BLaER1 treated with 17β-estradiol and CSF1 and Interleukin-3, amounts not matched to agents 10 nM and 100 nM (cell line): ENCODE data around the gene GGACT.

ENCODE experiments used
- H3K27ac ChIP-seq, 11 experiments: shearing (Covaris generic); formaldehyde crosslinking; 2 replicates each; pipeline ENCODE4 v1.8.1; 2022
- H3K27me3 ChIP-seq, 11 experiments: shearing (Covaris generic); formaldehyde crosslinking; 2 replicates each; pipeline ENCODE4 v1.8.1; 2022
- H3K36me3 ChIP-seq, 11 experiments: shearing (Covaris generic); formaldehyde crosslinking; 2 replicates each; pipeline ENCODE4 v1.8.1; 2022
- H3K4me1 ChIP-seq, 10 experiments: shearing (Covaris generic); formaldehyde crosslinking; 2 replicates each; pipeline ENCODE4 v1.8.1; 2022
- H3K4me2 ChIP-seq, 11 experiments: shearing (Covaris generic); formaldehyde crosslinking; 2 replicates each; pipeline ENCODE4 v1.8.1; 2022
- H3K4me3 ChIP-seq, 10 experiments: shearing (Covaris generic); formaldehyde crosslinking; 2 replicates each; pipeline ENCODE4 v1.8.1; 2022
- H3K9ac ChIP-seq, 11 experiments: shearing (Covaris generic); formaldehyde crosslinking; 2 replicates each; pipeline ENCODE4 v1.8.1; 2022
- H3K9me3 ChIP-seq, 11 experiments: shearing (Covaris generic); formaldehyde crosslinking; replicated peaks in 1 of 11; 2 replicates each; pipeline ENCODE4 v1.8.1; 2022
- H4K20me1 ChIP-seq, 11 experiments: shearing (Covaris generic); formaldehyde crosslinking; 2 replicates each; pipeline ENCODE4 v1.8.1; 2022
- Cebpa-rat ChIP-seq, 11 experiments: shearing (Covaris generic); IDR thresholded peaks; 2 replicates each; pipeline ENCODE4 v1.8.1; 2022

GGACT gene

GRCh38 chr13:100513171-100513570 lies 75.4 kb downstream of the GGACT start:
- H3K9ac ChIP-seq, result no peak overlapping the region
- no peak overlapping the region for H3K4me3 ChIP-seq
- H4K20me1 ChIP-seq, result 0 out of 22 replicates have a peak, but pooled peaks cover 0 to 5% (median 0%) of the 10 kb centered on the region in 11 experiments
- H3K36me3 ChIP-seq, result no peaks in the 10 kb centered on the region
- H3K9me3 ChIP-seq, result no peaks in the 10 kb centered on the region
- H3K27ac ChIP-seq, result no peak overlapping the region
- H3K4me2 ChIP-seq, result peak overlapping the region in 1 of 11 experiments; percentile 37; a peak in 1 of 22 replicates
- H3K27me3 ChIP-seq, result no peaks in the 10 kb centered on the region
- H3K4me1 ChIP-seq, result peaks cover 14 to 28% (median 21%) of the 10 kb centered on the region in 10 experiments
- no peak for TF ChIP-seq Cebpa-rat (IDR thresholded peaks at IDR 0.05)

- 0 out of 22 replicates have a peak, but pooled peaks cover 0 to 5% (median 0%) of the 10 kb centered on the region in 11 experiments for H4K20me1 ChIP-seq
- H3K36me3 ChIP-seq, result no peaks in the 10 kb centered on the region
Observed at GRCh38 chr13:100512422-100512821, 76.2 kb downstream of the GGACT start.

GRCh38 chr13:100511466-100511865 lies 77.1 kb downstream of the GGACT start:
- Histone ChIP-seq H3K9me3 (peaks cover 0 to 4% (median 0%) of the 10 kb centered on the region in 11 experiments; a peak in 2 of 22 replicates), H3K9ac (no peak overlapping the region), H3K27me3 (no peaks in the 10 kb centered on the region), H3K4me3 (no peak overlapping the region), H3K4me2 (peak overlapping the region; percentile 3 to 63 (median 33); a peak in 20 of 22 replicates), H3K36me3 (no peaks in the 10 kb centered on the region), H3K4me1 (peaks cover 14 to 31% (median 22%) of the 10 kb centered on the region in 10 experiments), H4K20me1 (0 out of 22 replicates have a peak, but pooled peaks cover 0 to 5% (median 0%) of the 10 kb centered on the region in 11 experiments), H3K27ac (no peak overlapping the region)
- no peak for TF ChIP-seq Cebpa-rat (IDR thresholded peaks at IDR 0.05)

More at GRCh38 chr13:100512422-100512821, 76.2 kb downstream of the GGACT start:
- H3K4me3 ChIP-seq, result no peak overlapping the region
- H3K4me1 ChIP-seq, result peaks cover 14 to 28% (median 21%) of the 10 kb centered on the region in 10 experiments
- no peaks in the 10 kb centered on the region for H3K27me3 ChIP-seq
- no peak for TF ChIP-seq Cebpa-rat (IDR thresholded peaks at IDR 0.05)
- H3K9me3 ChIP-seq, result peaks cover 0 to under 1% (median 0%) of the 10 kb centered on the region in 11 experiments; a peak in 2 of 22 replicates
- no peak overlapping the region for H3K9ac ChIP-seq
- no peak overlapping the region for H3K27ac ChIP-seq
- H3K4me2 ChIP-seq, result peak overlapping the region; percentile 3 to 63 (median 33); a peak in 21 of 22 replicates

GRCh38 chr13:100510208-100510957 lies 78.2 kb downstream of the GGACT start:
- Histone ChIP-seq H3K9ac (no peak overlapping the region), H3K27ac (no peak overlapping the region), H3K4me1 (peaks cover 14 to 32% (median 22%) of the 10 kb centered on the region in 10 experiments), H3K27me3 (no peaks in the 10 kb centered on the region), H4K20me1 (0 out of 22 replicates have a peak, but pooled peaks cover 0 to 5% (median 0%) of the 10 kb centered on the region in 11 experiments), H3K4me2 (no peak overlapping the region), H3K4me3 (no peak overlapping the region), H3K9me3 (peaks cover 0 to 4% (median 0%) of the 10 kb centered on the region in 11 experiments; a peak in 2 of 22 replicates), H3K36me3 (no peaks in the 10 kb centered on the region)
- no peak for TF ChIP-seq Cebpa-rat (IDR thresholded peaks at IDR 0.05)

- H3K4me3 ChIP-seq, result no peak overlapping the region
- no peak overlapping the region for H3K9ac ChIP-seq
- peaks cover 14 to 26% (median 16%) of the 10 kb centered on the region in 10 experiments for H3K4me1 ChIP-seq
- H4K20me1 ChIP-seq, result 0 out of 22 replicates have a peak, but pooled peaks cover 0 to 1% (median 0%) of the 10 kb centered on the region in 11 experiments
- no peak for TF ChIP-seq Cebpa-rat (IDR thresholded peaks at IDR 0.05)
- peaks cover 0 to 4% (median 0%) of the 10 kb centered on the region in 11 experiments; a peak in 2 of 22 replicates for H3K9me3 ChIP-seq
- no peak overlapping the region for H3K4me2 ChIP-seq
- H3K27ac ChIP-seq, result no peak overlapping the region
- H3K36me3 ChIP-seq, result no peaks in the 10 kb centered on the region
- no peaks in the 10 kb centered on the region for H3K27me3 ChIP-seq
Observed at GRCh38 chr13:100508996-100509395, 79.6 kb downstream of the GGACT start.

- H3K36me3 ChIP-seq, result no peaks in the 10 kb centered on the region
- peaks cover 14 to 26% (median 15%) of the 10 kb centered on the region in 10 experiments for H3K4me1 ChIP-seq
- no peaks in the 10 kb centered on the region for H3K27me3 ChIP-seq
- no peak overlapping the region for H3K9ac ChIP-seq
- no peak overlapping the region for H3K4me2 ChIP-seq
- H3K9me3 ChIP-seq, result peaks cover 0 to 4% (median 0%) of the 10 kb centered on the region in 11 experiments; a peak in 2 of 22 replicates
- H3K4me3 ChIP-seq, result no peak overlapping the region
- no peaks in the 10 kb centered on the region for H4K20me1 ChIP-seq
- H3K27ac ChIP-seq, result no peak overlapping the region
- no peak for TF ChIP-seq Cebpa-rat (IDR thresholded peaks at IDR 0.05)
Observed at GRCh38 chr13:100508455-100508854, 80.1 kb downstream of the GGACT start.

- Histone ChIP-seq H3K4me1 (peaks cover 6 to 16% (median 7%) of the 10 kb centered on the region in 10 experiments), H3K4me2 (peak overlapping the region in 1 of 11 experiments; percentile 30; a peak in 1 of 22 replicates), H3K36me3 (no peaks in the 10 kb centered on the region), H3K27ac (no peak overlapping the region), H4K20me1 (no peaks in the 10 kb centered on the region), H3K9ac (no peak overlapping the region), H3K9me3 (peaks cover 0 to 4% (median 0%) of the 10 kb centered on the region in 11 experiments; a peak in 2 of 22 replicates), H3K4me3 (no peak overlapping the region), H3K27me3 (no peaks in the 10 kb centered on the region)
- TF ChIP-seq Cebpa-rat (IDR thresholded peaks at IDR 0.05), result no peak
Observed at GRCh38 chr13:100506600-100507422, 81.8 kb downstream of the GGACT start.

- H3K27ac ChIP-seq, result no peak overlapping the region
- no peak overlapping the region for H3K9ac ChIP-seq
Observed at GRCh38 chr13:100506154-100506553, 82.4 kb downstream of the GGACT start.

More at GRCh38 chr13:100506154-100506553, 82.4 kb downstream of the GGACT start:
- H3K4me2 ChIP-seq, result no peak overlapping the region
- no peaks in the 10 kb centered on the region for H4K20me1 ChIP-seq
- no peak for TF ChIP-seq Cebpa-rat (IDR thresholded peaks at IDR 0.05)
- H3K9me3 ChIP-seq, result peaks cover 0 to 4% (median 0%) of the 10 kb centered on the region in 11 experiments; a peak in 2 of 22 replicates
- H3K36me3 ChIP-seq, result no peaks in the 10 kb centered on the region
- peaks cover 0 to 10% (median under 1%) of the 10 kb centered on the region in 10 experiments; a peak in 12 of 20 replicates for H3K4me1 ChIP-seq
- H3K27me3 ChIP-seq, result no peaks in the 10 kb centered on the region
- no peak overlapping the region for H3K4me3 ChIP-seq
